Prostate gland (tissue), 2 donors: ENCODE results near the gene EPGN.

Experiments used
- CTCF ChIP-seq, 4 experiments: fragments of 200-600 bp in 2 of 4; fragments of 450-650 bp in 2 of 4; sonication (generic) in 2 of 4; IDR thresholded peaks; 1 replicate in 3 of 4; 2 replicates in 1 of 4; pipeline ENCODE4 v1.5.1; 2016 to 2019; ENCODE audit warnings: antibody characterized with exemption in 4 of 4, mild to moderate bottlenecking in 2 of 4, moderate library complexity in 2 of 4
- POLR2A ChIP-seq: fragments of 450-650 bp; IDR thresholded peaks from one replicate; pipeline ENCODE4 v1.6.1; 2016; ENCODE audit warnings: antibody characterized with exemption, mild to moderate bottlenecking

GRCh38 chr4:74294681-74295080 lies 13.6 kb upstream of the EPGN start:
- TF ChIP-seq CTCF (IDR thresholded peaks at IDR 0.05) (no peak), POLR2A (no peak)
